Liver (tissue), 9 donors: ENCODE data around the gene SCML1. TPM values are rescaled to one million over a fixed set of nuclear protein-coding genes. Genes with fewer than 3 reads are reported as not detected.

Experiments used
- DNase-seq: peaks from one replicate; pipeline ENCODE4 v3.0.0-alpha.2; 2017; ENCODE audit warnings: low spot score
- H3K27ac ChIP-seq, 2 donors: one replicate each; pipeline ENCODE4 v1.7.0; 2013; ENCODE audit warnings: inconsistent platforms in 2 of 2, low read length in 2 of 2, control low read depth in 1 of 2, low read depth in 1 of 2, mild to moderate bottlenecking in 1 of 2
- H3K27me3 ChIP-seq, 4 donors: one replicate each; pipeline versions ENCODE4 v1.6.1 to v1.7.0; 2013; ENCODE audit warnings: low read length in 3 of 4, inconsistent platforms in 1 of 4, mild to moderate bottlenecking in 1 of 4, moderate library complexity in 1 of 4; ENCODE audit not compliant: control insufficient read depth in 4 of 4, insufficient read depth in 4 of 4
- H3K36me3 ChIP-seq, 4 donors: one replicate each; pipeline versions ENCODE4 v1.6.1 to v1.7.0; 2013; ENCODE audit warnings: low read length in 3 of 4, mild to moderate bottlenecking in 3 of 4, low read depth in 1 of 4, moderate library complexity in 1 of 4; ENCODE audit not compliant: control insufficient read depth in 4 of 4, insufficient read depth in 3 of 4
- H3K4me1 ChIP-seq, 4 donors: one replicate each; pipeline versions ENCODE4 v1.6.1 to v1.7.0; 2013; ENCODE audit warnings: low read length in 3 of 4, mild to moderate bottlenecking in 3 of 4, moderate library complexity in 1 of 4; ENCODE audit not compliant: control insufficient read depth in 4 of 4, insufficient read depth in 4 of 4
- H3K4me3 ChIP-seq, 3 donors: one replicate each; pipeline versions ENCODE4 v1.6.1 to v1.7.0; 2013; ENCODE audit warnings: low read length in 3 of 3, control low read depth in 1 of 3, low read depth in 1 of 3, mild to moderate bottlenecking in 1 of 3
- H3K9ac ChIP-seq, 2 donors: one replicate each; pipeline ENCODE4 v1.7.0; 2013; ENCODE audit warnings: low read length in 2 of 2, mild to moderate bottlenecking in 2 of 2, moderate library complexity in 2 of 2, control low read depth in 1 of 2, low read depth in 1 of 2
- H3K9me3 ChIP-seq, 4 donors: one replicate each; pipeline versions ENCODE4 v1.6.1 to v1.7.0; 2013; ENCODE audit warnings: low read length in 3 of 4; ENCODE audit not compliant: control insufficient read depth in 4 of 4
- ATF3 ChIP-seq: IDR thresholded peaks from 2 replicates; pipeline ENCODE4 v1.6.1; 2016; ENCODE audit warnings: antibody characterized with exemption
- EGR1 ChIP-seq, 2 donors: IDR thresholded peaks; 2 replicates each; pipeline ENCODE4 v1.6.1; 2016 to 2018; ENCODE audit warnings: antibody characterized with exemption in 2 of 2, low read depth in 2 of 2
- FOXA1 ChIP-seq: IDR thresholded peaks from 2 replicates; pipeline ENCODE4 v1.6.1; 2016; ENCODE audit warnings: antibody characterized with exemption
- FOXA2 ChIP-seq: IDR thresholded peaks from 2 replicates; pipeline ENCODE4 v1.6.1; 2016; ENCODE audit warnings: antibody characterized with exemption
- GABPA ChIP-seq, 2 donors: IDR thresholded peaks in 1 of 2; conservative IDR thresholded peaks in 1 of 2; 2 replicates each; pipeline ENCODE4 v1.6.1; 2016; ENCODE audit warnings: antibody characterized with exemption in 2 of 2, mild to moderate bottlenecking in 1 of 2, moderate library complexity in 1 of 2
- HNF4A ChIP-seq, 2 donors: conservative IDR thresholded peaks; 2 replicates each; pipeline ENCODE4 v1.6.1; 2016; ENCODE audit warnings: antibody characterized with exemption in 2 of 2, mild to moderate bottlenecking in 2 of 2
- HNF4G ChIP-seq: IDR thresholded peaks from 2 replicates; pipeline ENCODE4 v1.6.1; 2016; ENCODE audit warnings: antibody characterized with exemption
- JUND ChIP-seq, 2 donors: IDR thresholded peaks; 2 replicates each; pipeline ENCODE4 v1.6.1; 2016; ENCODE audit warnings: antibody characterized with exemption in 2 of 2
- MAX ChIP-seq: IDR thresholded peaks from 2 replicates; pipeline ENCODE4 v1.6.1; 2016; ENCODE audit warnings: antibody characterized with exemption
- NR2F2 ChIP-seq: IDR thresholded peaks from 2 replicates; pipeline ENCODE4 v1.6.1; 2016; ENCODE audit warnings: antibody characterized with exemption
- RAD21 ChIP-seq, 2 donors: IDR thresholded peaks; 2 replicates each; pipeline ENCODE4 v1.6.1; 2016; ENCODE audit warnings: antibody characterized with exemption in 2 of 2, mild to moderate bottlenecking in 2 of 2
- RXRA ChIP-seq, 2 donors: IDR thresholded peaks; 2 replicates each; pipeline ENCODE4 v1.6.1; 2017 to 2018; ENCODE audit warnings: antibody characterized with exemption in 2 of 2, mild to moderate bottlenecking in 1 of 2
- SP1 ChIP-seq: IDR thresholded peaks from 2 replicates; pipeline ENCODE4 v1.6.1; 2018; ENCODE audit warnings: antibody characterized with exemption, mild to moderate bottlenecking
- TAF1 ChIP-seq: conservative IDR thresholded peaks from 2 replicates; pipeline ENCODE4 v1.6.1; 2016; ENCODE audit warnings: antibody characterized with exemption, mild to moderate bottlenecking
- WGBS: extraction: QIAGEN DNeasy Blood & Tissue Kit; methylation state at CpG from one replicate; pipeline ENCODE4 v1.1.7; 2013; 5-methylcytosine and 5-hydroxymethylcytosine counted together
- polyA plus RNA-seq, 2 donors: library from polyadenylated mRNA; stranded (reverse) in 1 of 2; unstranded in 1 of 2; fragments of 200-250 nt in 1 of 2; fragments of >200 nt in 1 of 2; fragmentation: Nextera tagmentation in 1 of 2; extraction: Ambion mirVana in 1 of 2; gene quantifications; one replicate each; pipeline versions ENCODE4 v1.2.1 to v1.2.3, GENCODE V29; 2013 to 2015
- total RNA-seq, 2 donors: library from RNA; depleted of rRNA; stranded (reverse); fragments of >200 nt; gene quantifications; one replicate each; pipeline ENCODE4 v1.2.3, GENCODE V29; 2014
- TF ChIP-seq, protein P1 (sequence below): fragments of 150-350 bp; IDR thresholded peaks from 2 replicates; pipeline ENCODE4 v1.5.1; 2017; ENCODE audit warnings: improper control_type of control experiment, low read depth, low read length; ENCODE audit not compliant: missing input control
- TF ChIP-seq, protein P2 (sequence below): IDR thresholded peaks from 2 replicates; pipeline ENCODE4 v1.6.1; 2016; ENCODE audit warnings: antibody characterized with exemption, mild to moderate bottlenecking
- TF ChIP-seq, protein P3 (sequence below): IDR thresholded peaks from 2 replicates; pipeline ENCODE4 v1.6.1; 2016; ENCODE audit warnings: antibody characterized with exemption
- donor health status: healthy.
- donor health status: healthy.
- donor health status: healthy.
- donor health status: healthy.
- donor health status: healthy.

SCML1 gene
- total and polyA plus RNA-seq, 4 donors = 7.9 to 17.9 (median 14.9) TPM

DNA sequence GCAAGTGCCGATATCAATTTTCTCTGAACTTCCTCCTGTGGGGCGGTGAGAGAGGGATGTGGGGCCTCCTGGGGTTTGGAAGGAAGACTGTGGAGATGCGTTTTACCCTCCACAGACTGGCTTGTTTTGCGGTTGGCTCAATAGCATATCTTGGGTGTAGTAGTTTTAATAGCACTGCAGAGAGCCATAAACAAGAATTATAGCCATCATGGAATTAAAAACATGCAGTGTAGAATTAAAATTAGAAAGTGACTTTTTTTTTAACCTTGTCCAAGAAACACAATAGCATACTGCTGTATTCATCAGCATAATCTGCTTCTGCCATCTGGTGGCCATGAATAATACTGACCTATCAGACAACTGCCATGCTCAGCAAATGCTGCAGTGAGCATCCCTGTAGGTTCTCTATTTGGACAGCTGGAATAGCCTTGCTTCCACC, 47.3 kb upstream of the SCML1 start:
- Histone ChIP-seq H3K4me1 (no peaks in the 10 kb centered on the region), H3K27ac (no peak overlapping the region), H3K36me3 (no peaks in the 10 kb centered on the region), H3K9ac (no peak overlapping the region), H3K4me3 (no peak overlapping the region), H3K9me3 (no peaks in the 10 kb centered on the region), H3K27me3 (no peaks in the 10 kb centered on the region)
- no peak for DNase-seq
- TF ChIP-seq RXRA (IDR thresholded peaks at IDR 0.05) (no peak), FOXA2 (no peak), HNF4G (no peak), SP1 (no peak), HNF4A (conservative IDR thresholded peaks at IDR 0.05) (no peak), RAD21 (IDR thresholded peaks at IDR 0.05) (peak; percentile 85 to 92), EGR1 (IDR thresholded peaks at IDR 0.05; ENCODE audit: low read depth in 2 of 2) (no peak), FOXA1 (no peak), GABPA (IDR thresholded peaks at IDR 0.05 in 1 of 2, conservative IDR thresholded peaks at IDR 0.05 in 1 of 2) (no peak), MAX (no peak), TAF1 (no peak), JUND (IDR thresholded peaks at IDR 0.05) (no peak), ATF3 (no peak), NR2F2 (no peak)
- TF ChIP-seq, protein P1, sequence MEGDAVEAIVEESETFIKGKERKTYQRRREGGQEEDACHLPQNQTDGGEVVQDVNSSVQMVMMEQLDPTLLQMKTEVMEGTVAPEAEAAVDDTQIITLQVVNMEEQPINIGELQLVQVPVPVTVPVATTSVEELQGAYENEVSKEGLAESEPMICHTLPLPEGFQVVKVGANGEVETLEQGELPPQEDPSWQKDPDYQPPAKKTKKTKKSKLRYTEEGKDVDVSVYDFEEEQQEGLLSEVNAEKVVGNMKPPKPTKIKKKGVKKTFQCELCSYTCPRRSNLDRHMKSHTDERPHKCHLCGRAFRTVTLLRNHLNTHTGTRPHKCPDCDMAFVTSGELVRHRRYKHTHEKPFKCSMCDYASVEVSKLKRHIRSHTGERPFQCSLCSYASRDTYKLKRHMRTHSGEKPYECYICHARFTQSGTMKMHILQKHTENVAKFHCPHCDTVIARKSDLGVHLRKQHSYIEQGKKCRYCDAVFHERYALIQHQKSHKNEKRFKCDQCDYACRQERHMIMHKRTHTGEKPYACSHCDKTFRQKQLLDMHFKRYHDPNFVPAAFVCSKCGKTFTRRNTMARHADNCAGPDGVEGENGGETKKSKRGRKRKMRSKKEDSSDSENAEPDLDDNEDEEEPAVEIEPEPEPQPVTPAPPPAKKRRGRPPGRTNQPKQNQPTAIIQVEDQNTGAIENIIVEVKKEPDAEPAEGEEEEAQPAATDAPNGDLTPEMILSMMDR = peak; percentile 67
- TF ChIP-seq, protein P2, sequence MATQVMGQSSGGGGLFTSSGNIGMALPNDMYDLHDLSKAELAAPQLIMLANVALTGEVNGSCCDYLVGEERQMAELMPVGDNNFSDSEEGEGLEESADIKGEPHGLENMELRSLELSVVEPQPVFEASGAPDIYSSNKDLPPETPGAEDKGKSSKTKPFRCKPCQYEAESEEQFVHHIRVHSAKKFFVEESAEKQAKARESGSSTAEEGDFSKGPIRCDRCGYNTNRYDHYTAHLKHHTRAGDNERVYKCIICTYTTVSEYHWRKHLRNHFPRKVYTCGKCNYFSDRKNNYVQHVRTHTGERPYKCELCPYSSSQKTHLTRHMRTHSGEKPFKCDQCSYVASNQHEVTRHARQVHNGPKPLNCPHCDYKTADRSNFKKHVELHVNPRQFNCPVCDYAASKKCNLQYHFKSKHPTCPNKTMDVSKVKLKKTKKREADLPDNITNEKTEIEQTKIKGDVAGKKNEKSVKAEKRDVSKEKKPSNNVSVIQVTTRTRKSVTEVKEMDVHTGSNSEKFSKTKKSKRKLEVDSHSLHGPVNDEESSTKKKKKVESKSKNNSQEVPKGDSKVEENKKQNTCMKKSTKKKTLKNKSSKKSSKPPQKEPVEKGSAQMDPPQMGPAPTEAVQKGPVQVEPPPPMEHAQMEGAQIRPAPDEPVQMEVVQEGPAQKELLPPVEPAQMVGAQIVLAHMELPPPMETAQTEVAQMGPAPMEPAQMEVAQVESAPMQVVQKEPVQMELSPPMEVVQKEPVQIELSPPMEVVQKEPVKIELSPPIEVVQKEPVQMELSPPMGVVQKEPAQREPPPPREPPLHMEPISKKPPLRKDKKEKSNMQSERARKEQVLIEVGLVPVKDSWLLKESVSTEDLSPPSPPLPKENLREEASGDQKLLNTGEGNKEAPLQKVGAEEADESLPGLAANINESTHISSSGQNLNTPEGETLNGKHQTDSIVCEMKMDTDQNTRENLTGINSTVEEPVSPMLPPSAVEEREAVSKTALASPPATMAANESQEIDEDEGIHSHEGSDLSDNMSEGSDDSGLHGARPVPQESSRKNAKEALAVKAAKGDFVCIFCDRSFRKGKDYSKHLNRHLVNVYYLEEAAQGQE = no peak
- TF ChIP-seq, protein P3, sequence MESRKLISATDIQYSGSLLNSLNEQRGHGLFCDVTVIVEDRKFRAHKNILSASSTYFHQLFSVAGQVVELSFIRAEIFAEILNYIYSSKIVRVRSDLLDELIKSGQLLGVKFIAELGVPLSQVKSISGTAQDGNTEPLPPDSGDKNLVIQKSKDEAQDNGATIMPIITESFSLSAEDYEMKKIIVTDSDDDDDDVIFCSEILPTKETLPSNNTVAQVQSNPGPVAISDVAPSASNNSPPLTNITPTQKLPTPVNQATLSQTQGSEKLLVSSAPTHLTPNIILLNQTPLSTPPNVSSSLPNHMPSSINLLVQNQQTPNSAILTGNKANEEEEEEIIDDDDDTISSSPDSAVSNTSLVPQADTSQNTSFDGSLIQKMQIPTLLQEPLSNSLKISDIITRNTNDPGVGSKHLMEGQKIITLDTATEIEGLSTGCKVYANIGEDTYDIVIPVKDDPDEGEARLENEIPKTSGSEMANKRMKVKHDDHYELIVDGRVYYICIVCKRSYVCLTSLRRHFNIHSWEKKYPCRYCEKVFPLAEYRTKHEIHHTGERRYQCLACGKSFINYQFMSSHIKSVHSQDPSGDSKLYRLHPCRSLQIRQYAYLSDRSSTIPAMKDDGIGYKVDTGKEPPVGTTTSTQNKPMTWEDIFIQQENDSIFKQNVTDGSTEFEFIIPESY = no peak
- WGBS = 55% methylated on average over 4 of the region's 4 CpGs
